Activated gamma-delta T cell (primary cell): ENCODE measurements around the gene ARHGAP6.

Experiments
- DNase-seq: peaks from one replicate; lab custom pipeline; 2025; lab: John Stamatoyannopoulos, UW

ARHGAP6 gene

GRCh38 chrX:11351375-11352295 is 314.1 kb downstream of the ARHGAP6 start:
- no peak for DNase-seq

- DNase-seq: no peak
Observed at GRCh38 chrX:11349661-11350337, 315.9 kb downstream of the ARHGAP6 start.

- DNase-seq: no peak
Observed at GRCh38 chrX:11349020-11349419, 316.7 kb downstream of the ARHGAP6 start.

GRCh38 chrX:11347300-11347699 is 318.4 kb downstream of the ARHGAP6 start:
- no peak for DNase-seq

GRCh38 chrX:11346121-11346682 is 319.5 kb downstream of the ARHGAP6 start:
- no peak for DNase-seq

GRCh38 chrX:11342673-11343072 is 323.0 kb downstream of the ARHGAP6 start:
- DNase-seq: no peak

GRCh38 chrX:11341274-11342201 is 324.2 kb downstream of the ARHGAP6 start:
- DNase-seq: no peak

GRCh38 chrX:11337292-11338009 is 328.3 kb downstream of the ARHGAP6 start:
- DNase-seq: no peak

GRCh38 chrX:11336201-11336600 is 329.5 kb downstream of the ARHGAP6 start:
- no peak for DNase-seq

- DNase-seq: no peak
Observed at GRCh38 chrX:11334165-11334564, 331.6 kb downstream of the ARHGAP6 start.

GRCh38 chrX:11331788-11332187 is 333.9 kb downstream of the ARHGAP6 start:
- DNase-seq: no peak

- DNase-seq: no peak
Observed at GRCh38 chrX:11329021-11329420, 336.7 kb downstream of the ARHGAP6 start.

- DNase-seq: no peak
Observed at GRCh38 chrX:11328134-11328533, 337.6 kb downstream of the ARHGAP6 start.

GRCh38 chrX:11321986-11322385 is 343.7 kb downstream of the ARHGAP6 start:
- no peak for DNase-seq

- DNase-seq: no peak
Observed at GRCh38 chrX:11319806-11320520, 345.8 kb downstream of the ARHGAP6 start.

- no peak for DNase-seq
Observed at GRCh38 chrX:11311706-11312105, 354.0 kb downstream of the ARHGAP6 start.

- no peak for DNase-seq
Observed at GRCh38 chrX:11309220-11309619, 356.5 kb downstream of the ARHGAP6 start.

GRCh38 chrX:11305641-11306040 is 360.1 kb downstream of the ARHGAP6 start:
- no peak for DNase-seq

GRCh38 chrX:11304829-11305228 is 360.9 kb downstream of the ARHGAP6 start:
- DNase-seq: no peak

- DNase-seq: no peak
Observed at GRCh38 chrX:11298600-11298999, 367.1 kb downstream of the ARHGAP6 start.
